ENCODE data around the gene SPATA31E1. TPM values are rescaled to one million over a fixed set of nuclear protein-coding genes. Genes with fewer than 3 reads are reported as not detected.

The SPATA31E1 gene
- total and polyA plus RNA-seq, 2 donors (not counting 1 experiment from before 2014, with no cell fraction given), result not detected

Other genes with a start within 250 kb of the SPATA31E1 start
- 563 and 826 TPM in 2 replicates for gene CTSL, start 156.8 kb upstream of the SPATA31E1 start, total RNA-seq
- gene CTSL, start 156.8 kb upstream of the SPATA31E1 start, polyA plus RNA-seq, result 487 and 1,013 TPM in 2 replicates
- not detected in 2 replicates for gene SPATA31C1, start 35.1 kb downstream of the SPATA31E1 start, total RNA-seq
- not detected in 2 replicates for gene SPATA31C1, start 35.1 kb downstream of the SPATA31E1 start, polyA plus RNA-seq
- gene CDK20, start 91.7 kb downstream of the SPATA31E1 start, total RNA-seq, result 3.6 and 7.3 TPM in 2 replicates
- 6.1 and 6.2 TPM in 2 replicates for gene CDK20, start 91.7 kb downstream of the SPATA31E1 start, polyA plus RNA-seq

All from fibroblast of lung (primary cell).